Measurements from ENCODE around the gene AP2A2. TPM values are rescaled to one million over a fixed set of nuclear protein-coding genes. Genes with fewer than 3 reads are reported as not detected.

Gene AP2A2
- total RNA-seq, 2 donors from 2014 or later, result 79.4 to 97.7 TPM

DNA sequence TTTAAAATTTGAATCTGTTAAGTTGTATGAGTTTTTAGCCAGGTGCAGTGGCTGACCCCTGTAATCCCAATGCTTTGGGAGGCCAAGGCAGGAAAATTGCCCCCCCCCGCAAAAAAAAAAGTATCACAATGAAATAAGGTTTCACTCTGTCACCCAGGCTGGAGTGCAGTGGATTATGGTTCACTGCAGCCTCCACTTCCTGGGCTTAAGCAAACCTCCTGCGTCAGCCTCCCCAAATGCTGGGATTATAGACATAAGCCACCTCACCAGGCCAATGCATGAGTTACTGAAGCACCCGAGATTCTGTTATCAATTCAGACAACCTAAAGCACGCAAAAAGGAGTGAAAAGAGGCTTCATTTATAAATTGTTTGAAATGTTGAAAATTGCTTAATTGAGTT is 12.6 kb upstream of the AP2A2 start:
- DNase-seq, result no peak
- no peak overlapping the region for H3K9ac ChIP-seq (ENCODE audit: extremely low read depth, low read length, poor library complexity, severe bottlenecking)
- peaks cover 6% of the 10 kb centered on the region for H3K4me1 ChIP-seq (ENCODE audit: control insufficient read depth, insufficient read depth, low read length)
- H3K36me3 ChIP-seq (ENCODE audit: control insufficient read depth, insufficient read depth, low read length), result peaks cover 6% of the 10 kb centered on the region
- no peak overlapping the region for H3K4me3 ChIP-seq (ENCODE audit: low read length)
- no peaks in the 10 kb centered on the region for H3K9me3 ChIP-seq (ENCODE audit: control insufficient read depth, low read length)
- no peaks in the 10 kb centered on the region for H3K9me3 Mint-ChIP-seq
- peaks cover 6% of the 10 kb centered on the region for H3K4me1 Mint-ChIP-seq
- TF ChIP-seq, protein P1, sequence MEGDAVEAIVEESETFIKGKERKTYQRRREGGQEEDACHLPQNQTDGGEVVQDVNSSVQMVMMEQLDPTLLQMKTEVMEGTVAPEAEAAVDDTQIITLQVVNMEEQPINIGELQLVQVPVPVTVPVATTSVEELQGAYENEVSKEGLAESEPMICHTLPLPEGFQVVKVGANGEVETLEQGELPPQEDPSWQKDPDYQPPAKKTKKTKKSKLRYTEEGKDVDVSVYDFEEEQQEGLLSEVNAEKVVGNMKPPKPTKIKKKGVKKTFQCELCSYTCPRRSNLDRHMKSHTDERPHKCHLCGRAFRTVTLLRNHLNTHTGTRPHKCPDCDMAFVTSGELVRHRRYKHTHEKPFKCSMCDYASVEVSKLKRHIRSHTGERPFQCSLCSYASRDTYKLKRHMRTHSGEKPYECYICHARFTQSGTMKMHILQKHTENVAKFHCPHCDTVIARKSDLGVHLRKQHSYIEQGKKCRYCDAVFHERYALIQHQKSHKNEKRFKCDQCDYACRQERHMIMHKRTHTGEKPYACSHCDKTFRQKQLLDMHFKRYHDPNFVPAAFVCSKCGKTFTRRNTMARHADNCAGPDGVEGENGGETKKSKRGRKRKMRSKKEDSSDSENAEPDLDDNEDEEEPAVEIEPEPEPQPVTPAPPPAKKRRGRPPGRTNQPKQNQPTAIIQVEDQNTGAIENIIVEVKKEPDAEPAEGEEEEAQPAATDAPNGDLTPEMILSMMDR (conservative IDR thresholded peaks at IDR 0.05), result no peak
- no peak overlapping the region for H3K27ac Mint-ChIP-seq
- no peak overlapping the region for H3K4me3 Mint-ChIP-seq
- H3K27me3 Mint-ChIP-seq (ENCODE audit: insufficient read depth), result no peaks in the 10 kb centered on the region
- no peaks in the 10 kb centered on the region for H3K27me3 ChIP-seq (ENCODE audit: control insufficient read depth, insufficient read depth, low read length, poor library complexity, severe bottlenecking)
- WGBS, 2 experiments (ENCODE audit: insufficient coverage in 1 of 2, insufficient read length in 1 of 2), result 91 to 92% methylated on average over 3 to 4 of the region's 4 CpGs
- no peaks in the 10 kb centered on the region for H3K36me3 Mint-ChIP-seq (ENCODE audit: low read depth)
- no peak overlapping the region for H3K27ac ChIP-seq (ENCODE audit: low read depth, low read length)

DNA sequence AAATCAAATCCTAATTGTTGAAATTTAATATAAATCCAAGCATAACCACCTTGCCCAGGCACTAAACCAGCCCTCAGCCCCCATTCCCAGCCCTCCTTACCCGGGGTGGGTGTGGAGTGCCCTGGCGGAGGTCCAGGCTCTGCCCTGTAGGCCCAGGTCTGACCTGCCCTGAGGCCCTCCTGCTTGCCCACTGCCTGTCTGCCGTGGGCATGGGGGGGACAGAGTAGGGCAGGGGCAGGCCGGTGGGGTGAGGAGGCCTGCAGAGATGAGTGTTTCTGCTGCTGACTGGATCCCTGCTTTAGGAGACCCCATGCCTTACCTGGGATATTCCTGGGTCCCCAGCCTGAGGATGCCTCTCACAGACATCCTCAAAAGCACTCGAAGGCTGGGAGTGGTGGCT is 11.5 kb upstream of the AP2A2 start:
- H3K4me3 ChIP-seq (ENCODE audit: low read length), result no peak overlapping the region
- Mint-ChIP-seq H3K4me1 (peaks cover 6% of the 10 kb centered on the region), H3K27me3 (ENCODE audit: insufficient read depth) (no peaks in the 10 kb centered on the region), H3K9me3 (no peaks in the 10 kb centered on the region), H3K4me3 (no peak overlapping the region), H3K36me3 (ENCODE audit: low read depth) (no peaks in the 10 kb centered on the region), H3K27ac (no peak overlapping the region)
- no peak overlapping the region for H3K27ac ChIP-seq (ENCODE audit: low read depth, low read length)
- no peaks in the 10 kb centered on the region for H3K9me3 ChIP-seq (ENCODE audit: control insufficient read depth, low read length)
- TF ChIP-seq, protein P1 (conservative IDR thresholded peaks at IDR 0.05), result no peak
- DNase-seq, result no peak
- peaks cover 6% of the 10 kb centered on the region for H3K4me1 ChIP-seq (ENCODE audit: control insufficient read depth, insufficient read depth, low read length)
- no peaks in the 10 kb centered on the region for H3K27me3 ChIP-seq (ENCODE audit: control insufficient read depth, insufficient read depth, low read length, poor library complexity, severe bottlenecking)
- H3K36me3 ChIP-seq (ENCODE audit: control insufficient read depth, insufficient read depth, low read length), result peaks cover 4% of the 10 kb centered on the region
- WGBS, 2 experiments (ENCODE audit: insufficient coverage in 1 of 2, insufficient read length in 1 of 2), result 91 to 93% methylated on average over 4 to 5 of the region's 5 CpGs
- H3K9ac ChIP-seq (ENCODE audit: extremely low read depth, low read length, poor library complexity, severe bottlenecking), result no peak overlapping the region

DNA sequence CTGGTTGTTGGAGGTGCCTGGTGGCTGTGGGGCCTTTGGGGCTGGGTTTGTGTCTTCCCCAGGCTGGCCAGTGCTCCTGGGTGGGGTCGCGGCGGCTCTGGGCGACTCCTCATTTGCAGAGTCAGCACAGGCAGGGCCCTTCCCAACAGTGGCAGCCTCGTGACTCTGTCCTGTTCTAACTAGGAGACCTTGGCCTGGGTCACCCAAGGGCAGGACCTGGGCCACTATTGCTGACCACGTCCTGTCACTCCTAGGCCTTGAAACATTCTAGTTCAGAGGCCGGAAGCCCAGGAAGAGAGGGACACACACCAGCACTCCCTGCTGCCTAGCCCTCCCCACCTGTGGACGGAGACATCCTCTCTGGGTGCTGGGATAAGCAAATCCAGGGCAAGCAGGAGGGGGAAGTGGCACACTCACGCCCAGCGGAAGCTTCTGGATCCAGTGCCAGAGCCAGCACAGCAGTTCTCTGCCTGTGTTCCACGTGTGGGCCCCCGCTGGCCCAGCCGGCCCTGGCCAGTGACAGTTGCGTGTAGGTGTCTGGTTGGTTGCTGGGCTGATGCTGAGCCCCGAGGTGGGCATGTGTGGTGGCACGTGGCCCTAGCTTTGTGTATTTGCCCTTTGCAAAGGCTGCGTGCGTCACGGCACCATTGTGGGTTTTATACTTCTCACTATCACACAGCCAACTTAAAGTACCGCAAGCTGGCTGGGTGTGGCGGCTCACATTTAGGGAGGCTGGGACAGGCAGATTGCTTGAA is 10.7 kb upstream of the AP2A2 start:
- H3K27ac Mint-ChIP-seq, result no peak overlapping the region
- Histone ChIP-seq H3K4me1 (ENCODE audit: control insufficient read depth, insufficient read depth, low read length) (peaks cover 4% of the 10 kb centered on the region), H3K9me3 (ENCODE audit: control insufficient read depth, low read length) (no peaks in the 10 kb centered on the region), H3K4me3 (ENCODE audit: low read length) (no peak overlapping the region), H3K36me3 (ENCODE audit: control insufficient read depth, insufficient read depth, low read length) (no peaks in the 10 kb centered on the region), H3K9ac (ENCODE audit: extremely low read depth, low read length, poor library complexity, severe bottlenecking) (no peak overlapping the region), H3K27me3 (ENCODE audit: control insufficient read depth, insufficient read depth, low read length, poor library complexity, severe bottlenecking) (no peaks in the 10 kb centered on the region), H3K27ac (ENCODE audit: low read depth, low read length) (no peak overlapping the region)
- TF ChIP-seq, protein P1 (conservative IDR thresholded peaks at IDR 0.05), result no peak
- no peaks in the 10 kb centered on the region for H3K27me3 Mint-ChIP-seq (ENCODE audit: insufficient read depth)
- no peak overlapping the region for H3K4me3 Mint-ChIP-seq
- WGBS, 2 experiments (ENCODE audit: insufficient coverage in 1 of 2, insufficient read length in 1 of 2), result 90 to 93% methylated on average over 13 to 21 of the region's 21 CpGs
- H3K36me3 Mint-ChIP-seq (ENCODE audit: low read depth), result no peaks in the 10 kb centered on the region
- H3K4me1 Mint-ChIP-seq, result peaks cover 5% of the 10 kb centered on the region
- no peak for DNase-seq
- H3K9me3 Mint-ChIP-seq, result no peaks in the 10 kb centered on the region
